WTC11 (cell line): ENCODE measurements around the gene MEGF6. TPM values are rescaled to one million over a fixed set of nuclear protein-coding genes. Genes with fewer than 3 reads are reported as not detected.

Source experiments
- ATAC-seq: fragments of 200-7000 bp; cut with Tn5 transposase; 2 replicates; pipeline ENCODE4 v1.10.0; 2021; ENCODE audit warnings: mild to moderate bottlenecking, moderate library complexity
- CTCF ChIA-PET: fragments of 300-600 bp; sonication (Branson Sonifier 250); formaldehyde crosslinking; loops from one replicate; lab custom pipeline; 2021; ENCODE audit warnings: antibody characterized with exemption; lab: Charles Lee
- POLR2A ChIA-PET: fragments of 350-600 bp; sonication (Branson Sonifier 250); formaldehyde crosslinking; loops from one replicate; lab custom pipeline; 2021; ENCODE audit warnings: antibody characterized with exemption; lab: Charles Lee
- DNase-seq: peaks from one replicate; pipeline ENCODE4 v3.0.0; 2021; ENCODE audit warnings: low spot score
- H3K27ac Mint-ChIP-seq: 2 replicates; pipeline ENCODE4 v1.8.0; 2021; ENCODE audit warnings: mixed read lengths
- H3K27me3 Mint-ChIP-seq: 2 replicates; pipeline ENCODE4 v1.8.0; 2021; ENCODE audit warnings: low read depth, mild to moderate bottlenecking, moderate library complexity, mixed read lengths
- H3K36me3 Mint-ChIP-seq: 2 replicates; pipeline ENCODE4 v1.8.0; 2021; ENCODE audit warnings: mixed read lengths
- H3K4me1 Mint-ChIP-seq: 2 replicates; pipeline ENCODE4 v1.8.0; 2022; ENCODE audit warnings: mixed read lengths
- H3K4me3 Mint-ChIP-seq: 2 replicates; pipeline ENCODE4 v1.8.0; 2021; ENCODE audit warnings: mild to moderate bottlenecking, moderate library complexity, mixed read lengths
- H3K9me3 Mint-ChIP-seq: 2 replicates; pipeline ENCODE4 v1.8.0; 2021; ENCODE audit warnings: mixed read lengths
- CBFB ChIP-seq: sonication (generic); formaldehyde crosslinking; IDR thresholded peaks from 2 replicates; pipeline ENCODE4 v1.8.1; 2022; ENCODE audit warnings: mild to moderate bottlenecking, low read depth, missing genetic modification reagents
- ERG ChIP-seq: fragments of 250-450 bp; sonication (Bioruptor Pico); IDR thresholded peaks from 2 replicates; pipeline ENCODE4 v1.8.0; 2021; ENCODE audit warnings: mild to moderate bottlenecking
- ETV6 ChIP-seq: sonication (generic); formaldehyde crosslinking; IDR thresholded peaks from 2 replicates; pipeline ENCODE4 v1.8.1; 2022; ENCODE audit warnings: mild to moderate bottlenecking, missing genetic modification reagents
- GABPB1 ChIP-seq: sonication (generic); formaldehyde crosslinking; IDR thresholded peaks from 2 replicates; pipeline ENCODE4 v1.8.1; 2023; ENCODE audit warnings: mild to moderate bottlenecking, missing genetic modification reagents
- GTF2I ChIP-seq: fragments of 250-450 bp; sonication (Bioruptor Pico); conservative IDR thresholded peaks from 2 replicates; pipeline ENCODE4 v1.4.0; 2021; ENCODE audit warnings: mild to moderate bottlenecking
- JAZF1 ChIP-seq: fragments of 250-450 bp; sonication (Bioruptor Pico); IDR thresholded peaks from 2 replicates; pipeline ENCODE4 v1.9.0; 2021; ENCODE audit warnings: moderate library complexity, mild to moderate bottlenecking, inconsistent platforms
- MLX ChIP-seq: sonication (generic); formaldehyde crosslinking; IDR thresholded peaks from 2 replicates; pipeline ENCODE4 v1.8.1; 2023; ENCODE audit warnings: mild to moderate bottlenecking, missing genetic modification reagents, moderate library complexity
- NFATC4 ChIP-seq: fragments of 250-450 bp; sonication (Bioruptor Pico); IDR thresholded peaks from 2 replicates; pipeline ENCODE4 v1.9.0; 2021; ENCODE audit warnings: mild to moderate bottlenecking
- PRDM15 ChIP-seq: sonication (generic); formaldehyde crosslinking; IDR thresholded peaks from 2 replicates; pipeline ENCODE4 v1.8.0; 2022; ENCODE audit warnings: missing genetic modification reagents
- RORB ChIP-seq: fragments of 250-450 bp; sonication (Bioruptor Pico); IDR thresholded peaks from 2 replicates; pipeline ENCODE4 v1.9.0; 2021; ENCODE audit warnings: mild to moderate bottlenecking
- SMAD3 ChIP-seq: sonication (generic); formaldehyde crosslinking; IDR thresholded peaks from 2 replicates; pipeline ENCODE4 v1.8.0; 2022; ENCODE audit warnings: missing genetic modification reagents, mild to moderate bottlenecking, borderline replicate concordance
- SP1 ChIP-seq: sonication (generic); formaldehyde crosslinking; conservative IDR thresholded peaks from 2 replicates; pipeline ENCODE4 v1.8.1; 2022; ENCODE audit warnings: missing genetic modification reagents
- TP53 ChIP-seq: sonication (generic); formaldehyde crosslinking; IDR thresholded peaks from 2 replicates; pipeline ENCODE4 v1.8.1; 2023; ENCODE audit warnings: mild to moderate bottlenecking, missing genetic modification reagents
- ZNF219 ChIP-seq: sonication (generic); formaldehyde crosslinking; IDR thresholded peaks from 2 replicates; pipeline ENCODE4 v1.8.0; 2023; ENCODE audit warnings: missing genetic modification reagents, mild to moderate bottlenecking, borderline replicate concordance
- ZNF281 ChIP-seq: sonication (generic); formaldehyde crosslinking; IDR thresholded peaks from 2 replicates; pipeline ENCODE4 v1.8.0; 2023; ENCODE audit warnings: mild to moderate bottlenecking, missing genetic modification reagents
- ZNF416 ChIP-seq: fragments of 250-450 bp; sonication (Bioruptor Pico); IDR thresholded peaks from 2 replicates; pipeline ENCODE4 v1.9.0; 2021; ENCODE audit warnings: mild to moderate bottlenecking, inconsistent platforms
- ZNF425 ChIP-seq: fragments of 250-450 bp; sonication (Bioruptor Pico); conservative IDR thresholded peaks from 2 replicates; pipeline ENCODE4 v1.9.0; 2021; ENCODE audit warnings: mild to moderate bottlenecking
- ZNF671 ChIP-seq: fragments of 250-450 bp; sonication (Bioruptor Pico); IDR thresholded peaks from 2 replicates; pipeline ENCODE4 v1.8.0; 2021; ENCODE audit warnings: mild to moderate bottlenecking
- ZSCAN18 ChIP-seq: fragments of 250-450 bp; sonication (Bioruptor Pico); IDR thresholded peaks from 2 replicates; pipeline ENCODE4 v2.1.2; 2022; ENCODE audit warnings: mild to moderate bottlenecking, moderate library complexity
- total RNA-seq: library from RNA; stranded (reverse); gene quantifications from 3 replicates; pipeline ENCODE4 v1.2.3, GENCODE V29; 2021
- TF ChIP-seq, protein P1 (sequence below): sonication (generic); formaldehyde crosslinking; IDR thresholded peaks from 2 replicates; pipeline ENCODE4 v1.8.1; 2023; ENCODE audit warnings: mild to moderate bottlenecking, missing genetic modification reagents

Gene MEGF6
- total RNA-seq, 1 experiment from 2014 or later = 24.9 TPM

- POLR2A ChIA-PET = no interaction called here
- no peaks in the 10 kb centered on the region for H3K9me3 Mint-ChIP-seq
- ATAC-seq = no peak
- TF ChIP-seq MLX (no peak), PRDM15 (no peak), ZNF219 (CRISPR knock-in tag) (no peak), SMAD3 (CRISPR knock-in tag) (no peak), NFATC4 (CRISPR knock-in tag) (no peak), ZNF416 (CRISPR knock-in tag) (no peak), TP53 (CRISPR knock-in tag) (no peak), JAZF1 (no peak), SP1 (CRISPR knock-in tag) (no peak), ERG (CRISPR knock-in tag) (no peak)
- TF ChIP-seq, protein P1, sequence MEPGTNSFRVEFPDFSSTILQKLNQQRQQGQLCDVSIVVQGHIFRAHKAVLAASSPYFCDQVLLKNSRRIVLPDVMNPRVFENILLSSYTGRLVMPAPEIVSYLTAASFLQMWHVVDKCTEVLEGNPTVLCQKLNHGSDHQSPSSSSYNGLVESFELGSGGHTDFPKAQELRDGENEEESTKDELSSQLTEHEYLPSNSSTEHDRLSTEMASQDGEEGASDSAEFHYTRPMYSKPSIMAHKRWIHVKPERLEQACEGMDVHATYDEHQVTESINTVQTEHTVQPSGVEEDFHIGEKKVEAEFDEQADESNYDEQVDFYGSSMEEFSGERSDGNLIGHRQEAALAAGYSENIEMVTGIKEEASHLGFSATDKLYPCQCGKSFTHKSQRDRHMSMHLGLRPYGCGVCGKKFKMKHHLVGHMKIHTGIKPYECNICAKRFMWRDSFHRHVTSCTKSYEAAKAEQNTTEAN (CRISPR knock-in tag) = no peak
- TF ChIP-seq, all 79 proteins: peak for 0
- CTCF ChIA-PET = interaction anchor here (0.6 to 2.5 kb wide), 12 partner anchors 10 to 1462 kb away, joined by 3 to 35 read pairs (median 3); no protein-coding TSS in a partner anchor
- 0 out of 2 replicates have a peak, but pooled peaks cover 2% of the 10 kb centered on the region for H3K4me1 Mint-ChIP-seq
- H3K27me3 Mint-ChIP-seq = no peaks in the 10 kb centered on the region
- no peaks in the 10 kb centered on the region; the same call in 1 of the 2 replicates for H3K36me3 Mint-ChIP-seq
- no peak overlapping the region for H3K27ac Mint-ChIP-seq
- no peak for DNase-seq
- H3K4me3 Mint-ChIP-seq = no peak overlapping the region
These were observed 22.9 kb downstream of the MEGF6 start for GRCh38 chr1:3588395-3588794.

DNA sequence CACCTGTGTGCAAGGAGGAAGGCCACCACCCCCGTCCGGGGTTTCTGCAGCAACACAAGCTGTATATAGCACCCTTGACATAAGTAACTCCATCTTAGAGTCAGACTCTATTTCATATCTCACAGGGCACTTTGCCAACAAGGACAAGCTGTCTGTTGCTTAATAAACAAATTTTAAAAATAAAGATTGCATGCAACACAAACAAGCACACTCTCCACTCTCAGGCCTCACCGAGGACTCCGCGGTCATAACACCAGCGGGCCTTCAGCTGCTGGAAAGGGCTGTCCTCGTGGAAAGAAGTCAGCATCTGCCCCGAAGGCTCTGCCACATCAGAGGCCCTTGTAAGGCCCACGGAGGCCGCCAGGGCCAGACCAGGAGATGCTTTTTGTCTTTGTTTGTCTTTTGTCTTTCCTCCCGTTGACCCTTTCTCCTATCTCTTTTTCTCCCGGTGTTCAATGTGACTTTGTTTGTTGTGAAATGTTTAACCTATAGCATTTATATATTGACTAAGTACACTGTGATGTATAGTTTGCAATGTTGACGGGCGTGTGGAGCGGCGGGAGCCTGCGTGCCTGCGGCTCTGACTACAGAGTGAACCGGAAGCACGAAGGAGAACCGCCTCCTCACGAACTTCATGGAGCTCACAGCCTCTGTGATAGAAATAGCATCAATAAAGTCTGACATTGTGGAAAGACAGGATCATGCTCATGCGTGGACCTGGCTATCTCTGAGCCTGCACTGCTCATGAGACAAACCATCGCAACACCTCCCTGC is 24.1 kb downstream of the MEGF6 start:
- Mint-ChIP-seq H3K9me3 (no peaks in the 10 kb centered on the region), H3K27ac (peak overlapping the region; percentile 65), H3K4me3 (no peak overlapping the region), H3K27me3 (no peaks in the 10 kb centered on the region), H3K4me1 (0 out of 2 replicates have a peak, but pooled peaks cover 2% of the 10 kb centered on the region), H3K36me3 (no peaks in the 10 kb centered on the region; the same call in 1 of the 2 replicates)
- no peak for DNase-seq
- ChIA-PET POLR2A (no interaction called here), CTCF (interaction anchor here (0.6 to 2.5 kb wide), 8 partner anchors 10 to 137 kb away, joined by 3 to 35 read pairs (median 4); no protein-coding TSS in a partner anchor)
- ATAC-seq = no peak
- TF ChIP-seq TP53 (CRISPR knock-in tag) (no peak), ZNF281 (CRISPR knock-in tag) (no peak), CBFB (CRISPR knock-in tag) (no peak), GABPB1 (CRISPR knock-in tag) (no peak), ZNF425 (CRISPR knock-in tag) (no peak), GTF2I (CRISPR knock-in tag) (no peak), RORB (CRISPR knock-in tag) (no peak), ZSCAN18 (CRISPR knock-in tag) (no peak), ZNF416 (CRISPR knock-in tag) (no peak), ZNF671 (CRISPR knock-in tag) (no peak), ETV6 (CRISPR knock-in tag) (no peak), MLX (no peak)
